Gastrocnemius medialis (tissue), 4 donors: ENCODE data around the gene TLR5.

Experiments used
- POLR2A ChIP-seq, 2 donors: fragments of 450-650 bp; IDR thresholded peaks; one replicate each; pipeline ENCODE4 v1.6.1; 2017; ENCODE audit warnings: antibody characterized with exemption in 2 of 2, mild to moderate bottlenecking in 2 of 2, moderate library complexity in 2 of 2
- TF ChIP-seq, protein P1 (sequence below), 5 experiments: fragments of 450-650 bp in 3 of 5; fragments of 200-600 bp in 2 of 5; sonication (generic) in 2 of 5; IDR thresholded peaks in 4 of 5; conservative IDR thresholded peaks in 1 of 5; 1 replicate in 4 of 5; 2 replicates in 1 of 5; pipeline ENCODE4 v1.5.1; 2016 to 2019; ENCODE audit warnings: antibody characterized with exemption in 5 of 5, mild to moderate bottlenecking in 3 of 5, moderate library complexity in 3 of 5

DNA sequence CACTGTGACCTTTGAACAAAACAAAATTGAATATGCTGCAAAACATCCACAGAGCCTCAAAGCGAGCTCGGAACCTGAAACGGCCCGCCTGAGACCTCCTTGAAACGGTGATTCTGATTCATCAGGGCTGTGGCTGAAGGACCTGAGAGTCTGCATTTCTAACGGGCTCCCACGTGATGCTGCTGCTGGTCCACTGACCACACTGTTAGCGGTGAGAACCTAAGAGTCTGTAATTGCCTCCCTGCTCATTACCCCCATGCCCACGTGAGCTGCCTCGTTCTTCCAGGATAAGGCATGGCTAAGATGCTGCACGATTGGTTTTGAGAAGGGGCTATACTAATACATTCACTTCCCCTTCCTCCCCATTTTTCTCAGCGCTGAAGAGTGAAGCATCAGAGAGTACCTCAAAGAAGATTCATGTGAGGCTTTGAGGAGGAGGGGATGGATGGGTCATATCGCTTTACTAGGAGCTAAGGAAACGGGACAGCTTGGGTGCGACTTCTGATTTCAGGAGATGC is 9.7 kb downstream of the TLR5 start:
- TF ChIP-seq, protein P1, sequence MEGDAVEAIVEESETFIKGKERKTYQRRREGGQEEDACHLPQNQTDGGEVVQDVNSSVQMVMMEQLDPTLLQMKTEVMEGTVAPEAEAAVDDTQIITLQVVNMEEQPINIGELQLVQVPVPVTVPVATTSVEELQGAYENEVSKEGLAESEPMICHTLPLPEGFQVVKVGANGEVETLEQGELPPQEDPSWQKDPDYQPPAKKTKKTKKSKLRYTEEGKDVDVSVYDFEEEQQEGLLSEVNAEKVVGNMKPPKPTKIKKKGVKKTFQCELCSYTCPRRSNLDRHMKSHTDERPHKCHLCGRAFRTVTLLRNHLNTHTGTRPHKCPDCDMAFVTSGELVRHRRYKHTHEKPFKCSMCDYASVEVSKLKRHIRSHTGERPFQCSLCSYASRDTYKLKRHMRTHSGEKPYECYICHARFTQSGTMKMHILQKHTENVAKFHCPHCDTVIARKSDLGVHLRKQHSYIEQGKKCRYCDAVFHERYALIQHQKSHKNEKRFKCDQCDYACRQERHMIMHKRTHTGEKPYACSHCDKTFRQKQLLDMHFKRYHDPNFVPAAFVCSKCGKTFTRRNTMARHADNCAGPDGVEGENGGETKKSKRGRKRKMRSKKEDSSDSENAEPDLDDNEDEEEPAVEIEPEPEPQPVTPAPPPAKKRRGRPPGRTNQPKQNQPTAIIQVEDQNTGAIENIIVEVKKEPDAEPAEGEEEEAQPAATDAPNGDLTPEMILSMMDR (IDR thresholded peaks at IDR 0.05 in 4 of 5, conservative IDR thresholded peaks at IDR 0.05 in 1 of 5) = peak in 1 of 5 experiments; percentile 82
- no peak for TF ChIP-seq POLR2A (IDR thresholded peaks at IDR 0.05)
